CD4-positive, alpha-beta T cell treated with Interferon alpha-2 for 1 hour (primary cell): Measurements from ENCODE around the gene CLIC2.

Source experiments
- DNase-seq, 2 donors: peaks; one replicate each; pipeline ENCODE4 v3.0.0-alpha.2; 2020 to 2022

Gene CLIC2

DNA sequence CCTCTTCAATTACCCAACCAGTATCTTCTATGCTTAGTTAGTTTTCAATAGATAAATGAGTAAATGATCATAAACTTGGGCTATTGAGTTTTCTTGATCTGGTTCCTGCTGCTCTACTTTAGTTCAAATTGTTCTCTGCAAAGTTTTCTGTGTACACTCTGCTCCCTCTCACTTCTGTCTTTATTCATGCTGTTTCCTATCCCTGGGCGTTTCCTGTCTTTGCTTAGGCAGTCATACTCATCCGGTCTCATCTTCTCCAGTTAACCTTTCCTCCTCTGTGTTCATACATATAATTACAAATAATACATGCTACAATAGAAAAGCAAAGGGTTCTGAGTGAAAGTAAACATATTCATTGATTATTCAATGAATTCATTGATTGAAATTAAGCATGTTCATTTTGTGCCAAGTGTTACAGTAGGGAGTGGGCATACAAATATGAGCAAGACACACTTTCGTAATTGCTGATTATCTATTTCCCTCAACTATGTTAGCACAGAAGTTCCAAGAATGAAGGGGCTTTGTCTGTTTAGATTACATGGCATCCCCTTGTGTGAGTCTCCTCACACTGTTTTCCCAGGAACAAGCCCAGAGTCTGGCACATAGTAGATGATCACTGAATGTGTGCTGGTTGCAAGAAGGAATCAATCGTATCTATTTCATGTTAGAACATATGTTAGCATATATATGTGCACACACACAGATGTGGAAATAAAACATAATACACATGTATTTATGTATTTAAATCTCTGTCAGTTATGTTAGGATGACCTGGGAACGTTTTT lies 71.3 kb downstream of the CLIC2 start:
- peak in 1 of 2 donors; percentile 30 for DNase-seq

GRCh38 chrX:155259752-155260151 lies 74.7 kb downstream of the CLIC2 start:
- no peak for DNase-seq

- no peak for DNase-seq
These were observed 83.0 kb downstream of the CLIC2 start for GRCh38 chrX:155251391-155251790.

DNA sequence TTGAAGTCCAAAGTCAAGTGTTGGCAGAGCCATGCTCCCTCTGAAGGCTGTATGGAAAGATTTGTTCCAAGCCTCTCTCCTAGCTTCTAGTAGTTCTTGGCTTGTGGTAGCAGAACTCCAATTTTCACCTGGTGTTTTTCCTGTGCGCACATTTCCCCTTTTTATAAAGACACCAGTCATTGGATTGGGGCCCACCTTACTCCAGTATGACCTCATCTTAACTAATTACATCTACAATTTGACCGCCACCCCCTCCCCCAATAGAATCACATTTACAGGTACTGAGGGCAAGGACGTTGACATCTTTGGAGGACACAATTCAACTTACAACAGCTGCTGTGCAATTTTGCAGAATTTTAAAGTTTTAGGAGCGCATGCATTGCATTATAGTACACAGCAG lies 86.9 kb downstream of the CLIC2 start:
- no peak for DNase-seq

DNA sequence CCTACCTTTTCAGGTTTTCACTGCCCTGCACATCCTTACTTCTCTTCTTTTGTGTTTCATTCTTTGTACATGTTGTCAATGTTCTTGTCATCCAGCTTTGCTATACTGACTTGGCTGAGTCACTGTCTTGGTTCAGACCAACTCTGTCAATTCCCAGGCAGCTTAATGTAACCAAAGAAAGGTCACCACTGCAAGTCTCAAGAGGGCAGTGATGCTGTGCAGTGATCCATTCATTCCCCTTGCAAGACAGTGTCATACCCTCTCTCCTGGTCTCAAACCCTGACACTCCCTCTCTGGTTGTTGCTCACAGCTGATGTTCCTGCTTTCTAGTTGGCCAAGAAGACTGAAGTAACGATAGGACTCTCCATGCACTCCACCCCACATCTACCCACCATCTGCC lies 87.7 kb downstream of the CLIC2 start:
- no peak for DNase-seq

DNA sequence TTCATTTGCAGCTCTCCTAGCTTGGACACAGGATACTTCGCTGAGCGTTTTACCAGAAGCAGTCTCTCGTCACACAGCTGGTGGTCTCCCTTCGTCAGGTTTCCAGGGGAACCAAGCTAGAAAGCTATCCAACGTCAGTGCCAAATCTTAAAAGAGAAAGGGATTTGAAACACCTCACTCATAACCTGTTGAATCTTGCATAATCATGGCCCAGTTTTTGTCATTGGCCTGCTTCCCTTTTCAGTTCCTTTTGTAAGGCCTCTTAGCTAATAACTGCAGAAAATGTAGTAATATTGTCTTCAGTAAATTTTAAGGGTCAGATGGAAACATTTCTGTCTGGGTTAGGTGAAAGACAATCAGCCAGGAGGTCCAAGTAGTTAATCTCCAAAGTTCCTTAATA lies 92.1 kb downstream of the CLIC2 start:
- DNase-seq, result no peak

GRCh38 chrX:155237719-155238118 lies 96.7 kb downstream of the CLIC2 start:
- no peak for DNase-seq

DNA sequence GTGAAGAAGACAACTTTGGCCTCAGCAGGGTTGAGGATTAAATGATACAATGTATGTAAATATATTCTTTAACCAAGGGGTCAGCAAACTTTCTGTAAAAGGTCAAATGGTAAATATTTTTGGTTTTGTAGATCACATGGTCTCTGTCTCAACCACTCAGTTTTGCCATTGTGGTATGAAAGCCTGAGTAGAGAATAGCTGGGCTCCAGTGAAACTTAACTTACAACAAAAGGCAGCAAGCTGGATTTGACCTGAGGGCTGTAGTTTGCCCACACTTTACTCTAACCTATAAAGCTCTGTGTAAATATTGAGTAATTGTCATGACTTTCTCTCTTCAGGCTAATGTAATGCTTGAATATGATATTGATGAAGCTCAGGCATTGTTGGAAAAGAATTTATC lies 98.5 kb downstream of the CLIC2 start:
- no peak for DNase-seq

- no peak for DNase-seq
These were observed 103.3 kb downstream of the CLIC2 start for GRCh38 chrX:155231163-155231562.
